Measurements from ENCODE around the gene TXNRD2. TPM values are rescaled to one million over a fixed set of nuclear protein-coding genes. Genes with fewer than 3 reads are reported as not detected.

Gene TXNRD2
- total and polyA plus RNA-seq, 2 experiments from 2014 or later: 11.2 to 12.4 TPM

DNA sequence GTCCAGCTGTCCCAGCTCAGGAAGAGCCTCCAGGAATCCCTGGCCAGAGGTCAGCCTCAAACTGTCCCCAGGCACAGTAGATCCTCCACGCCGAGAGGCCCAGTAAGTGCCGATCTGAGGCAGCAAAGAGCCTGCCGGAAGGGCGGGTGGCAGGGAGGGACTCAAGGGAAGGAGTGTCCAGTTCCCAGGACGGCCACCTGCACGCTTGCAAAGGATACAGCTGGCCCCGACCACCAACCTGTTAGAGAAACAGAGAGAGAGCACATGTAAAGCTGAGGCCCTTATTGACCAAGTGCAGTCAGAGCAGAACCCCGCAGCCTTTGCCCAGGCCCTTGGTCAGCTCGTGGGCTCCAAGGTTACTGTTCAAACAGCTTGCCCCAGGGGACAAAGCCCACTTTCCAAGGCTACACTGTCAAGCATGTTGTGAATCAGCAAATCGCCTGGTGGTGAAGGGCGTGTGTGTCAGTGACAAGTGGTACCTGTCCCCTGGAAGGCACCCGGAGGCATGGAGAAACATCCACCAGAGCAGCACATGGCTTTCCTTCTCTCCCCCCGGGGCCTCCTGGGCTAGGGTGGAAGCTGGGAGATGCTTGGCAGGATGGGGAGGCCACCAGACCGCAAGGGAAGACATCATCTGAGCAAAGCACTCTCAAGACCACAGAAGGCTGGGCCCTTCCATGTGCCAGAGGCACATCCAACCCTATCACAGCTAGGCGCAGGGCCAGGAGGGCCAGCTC, 42.6 kb downstream of the TXNRD2 start (continued):
- TF ChIP-seq, protein P1, sequence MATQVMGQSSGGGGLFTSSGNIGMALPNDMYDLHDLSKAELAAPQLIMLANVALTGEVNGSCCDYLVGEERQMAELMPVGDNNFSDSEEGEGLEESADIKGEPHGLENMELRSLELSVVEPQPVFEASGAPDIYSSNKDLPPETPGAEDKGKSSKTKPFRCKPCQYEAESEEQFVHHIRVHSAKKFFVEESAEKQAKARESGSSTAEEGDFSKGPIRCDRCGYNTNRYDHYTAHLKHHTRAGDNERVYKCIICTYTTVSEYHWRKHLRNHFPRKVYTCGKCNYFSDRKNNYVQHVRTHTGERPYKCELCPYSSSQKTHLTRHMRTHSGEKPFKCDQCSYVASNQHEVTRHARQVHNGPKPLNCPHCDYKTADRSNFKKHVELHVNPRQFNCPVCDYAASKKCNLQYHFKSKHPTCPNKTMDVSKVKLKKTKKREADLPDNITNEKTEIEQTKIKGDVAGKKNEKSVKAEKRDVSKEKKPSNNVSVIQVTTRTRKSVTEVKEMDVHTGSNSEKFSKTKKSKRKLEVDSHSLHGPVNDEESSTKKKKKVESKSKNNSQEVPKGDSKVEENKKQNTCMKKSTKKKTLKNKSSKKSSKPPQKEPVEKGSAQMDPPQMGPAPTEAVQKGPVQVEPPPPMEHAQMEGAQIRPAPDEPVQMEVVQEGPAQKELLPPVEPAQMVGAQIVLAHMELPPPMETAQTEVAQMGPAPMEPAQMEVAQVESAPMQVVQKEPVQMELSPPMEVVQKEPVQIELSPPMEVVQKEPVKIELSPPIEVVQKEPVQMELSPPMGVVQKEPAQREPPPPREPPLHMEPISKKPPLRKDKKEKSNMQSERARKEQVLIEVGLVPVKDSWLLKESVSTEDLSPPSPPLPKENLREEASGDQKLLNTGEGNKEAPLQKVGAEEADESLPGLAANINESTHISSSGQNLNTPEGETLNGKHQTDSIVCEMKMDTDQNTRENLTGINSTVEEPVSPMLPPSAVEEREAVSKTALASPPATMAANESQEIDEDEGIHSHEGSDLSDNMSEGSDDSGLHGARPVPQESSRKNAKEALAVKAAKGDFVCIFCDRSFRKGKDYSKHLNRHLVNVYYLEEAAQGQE (IDR thresholded peaks at IDR 0.05; ENCODE audit: unreplicated experiment): no peak
- TF ChIP-seq, protein P2, sequence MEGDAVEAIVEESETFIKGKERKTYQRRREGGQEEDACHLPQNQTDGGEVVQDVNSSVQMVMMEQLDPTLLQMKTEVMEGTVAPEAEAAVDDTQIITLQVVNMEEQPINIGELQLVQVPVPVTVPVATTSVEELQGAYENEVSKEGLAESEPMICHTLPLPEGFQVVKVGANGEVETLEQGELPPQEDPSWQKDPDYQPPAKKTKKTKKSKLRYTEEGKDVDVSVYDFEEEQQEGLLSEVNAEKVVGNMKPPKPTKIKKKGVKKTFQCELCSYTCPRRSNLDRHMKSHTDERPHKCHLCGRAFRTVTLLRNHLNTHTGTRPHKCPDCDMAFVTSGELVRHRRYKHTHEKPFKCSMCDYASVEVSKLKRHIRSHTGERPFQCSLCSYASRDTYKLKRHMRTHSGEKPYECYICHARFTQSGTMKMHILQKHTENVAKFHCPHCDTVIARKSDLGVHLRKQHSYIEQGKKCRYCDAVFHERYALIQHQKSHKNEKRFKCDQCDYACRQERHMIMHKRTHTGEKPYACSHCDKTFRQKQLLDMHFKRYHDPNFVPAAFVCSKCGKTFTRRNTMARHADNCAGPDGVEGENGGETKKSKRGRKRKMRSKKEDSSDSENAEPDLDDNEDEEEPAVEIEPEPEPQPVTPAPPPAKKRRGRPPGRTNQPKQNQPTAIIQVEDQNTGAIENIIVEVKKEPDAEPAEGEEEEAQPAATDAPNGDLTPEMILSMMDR (conservative IDR thresholded peaks at IDR 0.05; ENCODE audit: low read depth in 2 of 2): no peak
- TF ChIP-seq CREB1 (CRISPR knock-in tag; IDR thresholded peaks at IDR 0.05; ENCODE audit: low read depth): no peak
- no peak for TF ChIP-seq EZH2phosphoT487 (IDR thresholded peaks at IDR 0.05; ENCODE audit: unreplicated experiment)
- no peak for TF ChIP-seq STAT1 (IDR thresholded peaks at IDR 0.05; ENCODE audit: unreplicated experiment)
- TF ChIP-seq EZH2 (IDR thresholded peaks at IDR 0.05; ENCODE audit: low read depth, unreplicated experiment): no peak
- no peak for TF ChIP-seq NANOG (IDR thresholded peaks at IDR 0.05; ENCODE audit: borderline replicate concordance)
- no peak for TF ChIP-seq ZNF331 (CRISPR knock-in tag; IDR thresholded peaks at IDR 0.05; ENCODE audit: low read depth)
- TF ChIP-seq POLR2AphosphoS5 (IDR thresholded peaks at IDR 0.05; ENCODE audit: low read depth): no peak
- no peak for TF ChIP-seq ZNF114 (CRISPR knock-in tag; IDR thresholded peaks at IDR 0.05)

DNA sequence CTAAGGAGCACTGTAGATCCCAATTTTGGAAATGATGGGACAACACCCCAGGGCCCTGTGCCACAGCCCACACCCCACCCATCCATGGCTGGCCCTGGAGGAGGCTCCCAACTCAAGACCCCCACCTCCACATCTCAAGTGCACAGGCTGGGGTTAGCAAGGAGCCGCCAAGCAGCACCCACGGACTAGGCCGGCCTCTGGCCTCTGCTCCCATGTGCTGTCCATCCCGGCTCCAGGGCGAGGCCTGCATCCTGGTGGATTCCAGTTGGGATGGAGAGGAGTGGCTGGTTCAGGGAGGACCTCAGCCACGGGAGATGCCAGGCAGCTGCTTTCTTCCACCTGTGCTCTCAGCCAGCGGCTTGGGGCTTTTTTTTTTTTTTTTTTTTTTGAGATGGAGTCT, 43.5 kb downstream of the TXNRD2 start:
- DNase-seq (ENCODE audit: low spot score): no peak
- Mint-ChIP-seq H3K27ac (no peak overlapping the region), H3K27me3 (ENCODE audit: insufficient read depth, low read depth, poor library complexity) (peaks cover 5% of the 10 kb centered on the region), H3K9me3 (no peaks in the 10 kb centered on the region), H3K36me3 (ENCODE audit: low read depth) (no peaks in the 10 kb centered on the region), H3K4me1 (peaks cover 11% of the 10 kb centered on the region), H3K4me3 (no peak overlapping the region)
- H3K9me2 ChIP-seq (ENCODE audit: insufficient read depth): no peaks in the 10 kb centered on the region
- ATAC-seq: no peak
- H3K4me1 ChIP-seq (ENCODE audit: insufficient read depth): no peaks in the 10 kb centered on the region; the same call in 1 of the 2 replicates
- no peaks in the 10 kb centered on the region for H3K27me3 ChIP-seq (ENCODE audit: insufficient read depth)
- no peak overlapping the region for H3K4me3 ChIP-seq
- H4K20me1 ChIP-seq (replicated peaks; ENCODE audit: insufficient read depth): no peaks in the 10 kb centered on the region
- H3K36me3 ChIP-seq (ENCODE audit: insufficient read depth): no peaks in the 10 kb centered on the region
- H3F3A ChIP-seq (replicated peaks; ENCODE audit: low read depth): 0 out of 2 replicates have a peak, but pooled peaks cover 2% of the 10 kb centered on the region
- no peak overlapping the region for H3K4me2 ChIP-seq
- H3K79me2 ChIP-seq (replicated peaks; ENCODE audit: insufficient read depth): no peaks in the 10 kb centered on the region
- H2AFZ ChIP-seq: no peak overlapping the region
- H3K27ac ChIP-seq (ENCODE audit: low read depth): no peak overlapping the region
- TF ChIP-seq EZH2 (IDR thresholded peaks at IDR 0.05; ENCODE audit: low read depth, unreplicated experiment) (no peak), NANOG (IDR thresholded peaks at IDR 0.05; ENCODE audit: borderline replicate concordance) (no peak), STAT1 (IDR thresholded peaks at IDR 0.05; ENCODE audit: unreplicated experiment) (no peak), ZNF114 (CRISPR knock-in tag; IDR thresholded peaks at IDR 0.05) (no peak), CREB1 (CRISPR knock-in tag; IDR thresholded peaks at IDR 0.05; ENCODE audit: low read depth) (no peak)
- TF ChIP-seq, protein P3, sequence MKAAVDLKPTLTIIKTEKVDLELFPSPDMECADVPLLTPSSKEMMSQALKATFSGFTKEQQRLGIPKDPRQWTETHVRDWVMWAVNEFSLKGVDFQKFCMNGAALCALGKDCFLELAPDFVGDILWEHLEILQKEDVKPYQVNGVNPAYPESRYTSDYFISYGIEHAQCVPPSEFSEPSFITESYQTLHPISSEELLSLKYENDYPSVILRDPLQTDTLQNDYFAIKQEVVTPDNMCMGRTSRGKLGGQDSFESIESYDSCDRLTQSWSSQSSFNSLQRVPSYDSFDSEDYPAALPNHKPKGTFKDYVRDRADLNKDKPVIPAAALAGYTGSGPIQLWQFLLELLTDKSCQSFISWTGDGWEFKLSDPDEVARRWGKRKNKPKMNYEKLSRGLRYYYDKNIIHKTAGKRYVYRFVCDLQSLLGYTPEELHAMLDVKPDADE (IDR thresholded peaks at IDR 0.05): no peak
- TF ChIP-seq, protein P1 (IDR thresholded peaks at IDR 0.05; ENCODE audit: unreplicated experiment): no peak
